LNCaP clone FGC (cell line): ENCODE results near the gene ELF4.
A peak's percentile ranks its signal among the peaks of the same experiment; 100 is the strongest.

Experiments
- DNase-seq: peaks from one replicate; pipeline ENCODE4 v3.0.0-alpha.2; 2011; ENCODE audit warnings: low read depth
- H3K4me3 ChIP-seq: 2 replicates; pipeline ENCODE4 v1.5.1; 2011; ENCODE audit warnings: mild to moderate bottlenecking, low read depth, low read length, control low read depth
- CTCF ChIP-seq: IDR thresholded peaks from 2 replicates; pipeline ENCODE4 v1.5.1; 2012; ENCODE audit warnings: mild to moderate bottlenecking; ENCODE audit not compliant: control insufficient read depth, insufficient read depth; ENCODE audit errors: extremely low read depth

ELF4 gene

GRCh38 chrX:130114141-130114588 is 3.9 kb upstream of the ELF4 start:
- no peak overlapping the region for H3K4me3 ChIP-seq
- DNase-seq = no peak
- TF ChIP-seq CTCF = no peak

- no peak overlapping the region for H3K4me3 ChIP-seq
- no peak for TF ChIP-seq CTCF
- no peak for DNase-seq
Measured at GRCh38 chrX:130111220-130112154, 1.2 kb upstream of the ELF4 start.

GRCh38 chrX:130109429-130110378 is 593 bp downstream of the ELF4 start:
- TF ChIP-seq CTCF = no peak
- DNase-seq = no peak
- H3K4me3 ChIP-seq = peak overlapping the region; percentile 48

- no peak overlapping the region for H3K4me3 ChIP-seq
- no peak for DNase-seq
- no peak for TF ChIP-seq CTCF
Measured at GRCh38 chrX:130108647-130109428, 1.5 kb downstream of the ELF4 start.

GRCh38 chrX:130106071-130106470 is 4.2 kb downstream of the ELF4 start:
- TF ChIP-seq CTCF = no peak
- H3K4me3 ChIP-seq = no peak overlapping the region
- DNase-seq = no peak

- no peak for DNase-seq
Measured at GRCh38 chrX:130105244-130105643, 5.1 kb downstream of the ELF4 start.

More at GRCh38 chrX:130105244-130105643, 5.1 kb downstream of the ELF4 start:
- H3K4me3 ChIP-seq = no peak overlapping the region
- no peak for TF ChIP-seq CTCF
